Measurements from ENCODE around the gene RIIAD1.
"Not testable (repeated sequence)": the region's sequence is repeated elsewhere in the genome, so short reads cannot be mapped to it uniquely, and the experiment has no call there.

The RIIAD1 gene

DNA sequence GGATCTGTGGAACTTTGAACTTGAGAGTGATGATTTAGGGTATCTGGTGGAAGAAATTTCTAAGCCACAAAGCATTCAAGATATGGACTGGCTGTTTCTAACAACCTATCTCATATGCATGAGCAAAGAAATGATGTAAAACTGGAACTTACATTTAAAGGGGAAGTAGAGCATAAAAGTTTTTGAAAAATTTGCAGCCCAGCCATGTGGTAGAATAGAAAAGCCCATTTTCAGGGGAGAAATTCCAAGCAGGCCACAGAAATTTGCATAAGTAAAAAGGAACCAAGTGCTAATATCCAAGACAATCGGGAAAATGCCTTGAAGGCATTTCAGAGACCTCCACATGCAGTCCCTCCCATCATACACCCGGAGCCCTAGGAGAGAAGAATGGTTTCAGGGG, 15.7 kb downstream of the RIIAD1 start:
- DNase-seq (ENCODE audit: low read depth) = no peak

DNA sequence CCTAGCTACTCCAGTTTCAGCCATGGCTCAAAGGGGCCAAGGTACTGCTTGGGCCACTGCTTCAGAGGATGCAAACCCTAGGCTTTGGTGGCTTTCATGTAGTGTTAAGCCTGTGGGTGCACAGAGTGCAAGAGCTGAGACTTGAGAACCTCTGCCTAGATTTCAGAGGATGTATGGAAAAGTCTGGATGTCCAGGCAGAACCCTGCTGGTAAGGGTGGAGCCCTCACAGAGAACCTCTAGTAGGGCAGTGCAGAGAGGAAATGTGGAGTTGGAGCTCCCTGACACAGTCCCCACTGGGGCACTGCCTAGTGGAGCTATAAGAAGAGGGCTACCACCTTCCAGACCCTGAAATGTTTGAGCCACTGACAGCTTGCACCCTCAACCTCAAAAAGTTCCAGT, 16.2 kb downstream of the RIIAD1 start:
- no peak for DNase-seq (ENCODE audit: low read depth)

DNA sequence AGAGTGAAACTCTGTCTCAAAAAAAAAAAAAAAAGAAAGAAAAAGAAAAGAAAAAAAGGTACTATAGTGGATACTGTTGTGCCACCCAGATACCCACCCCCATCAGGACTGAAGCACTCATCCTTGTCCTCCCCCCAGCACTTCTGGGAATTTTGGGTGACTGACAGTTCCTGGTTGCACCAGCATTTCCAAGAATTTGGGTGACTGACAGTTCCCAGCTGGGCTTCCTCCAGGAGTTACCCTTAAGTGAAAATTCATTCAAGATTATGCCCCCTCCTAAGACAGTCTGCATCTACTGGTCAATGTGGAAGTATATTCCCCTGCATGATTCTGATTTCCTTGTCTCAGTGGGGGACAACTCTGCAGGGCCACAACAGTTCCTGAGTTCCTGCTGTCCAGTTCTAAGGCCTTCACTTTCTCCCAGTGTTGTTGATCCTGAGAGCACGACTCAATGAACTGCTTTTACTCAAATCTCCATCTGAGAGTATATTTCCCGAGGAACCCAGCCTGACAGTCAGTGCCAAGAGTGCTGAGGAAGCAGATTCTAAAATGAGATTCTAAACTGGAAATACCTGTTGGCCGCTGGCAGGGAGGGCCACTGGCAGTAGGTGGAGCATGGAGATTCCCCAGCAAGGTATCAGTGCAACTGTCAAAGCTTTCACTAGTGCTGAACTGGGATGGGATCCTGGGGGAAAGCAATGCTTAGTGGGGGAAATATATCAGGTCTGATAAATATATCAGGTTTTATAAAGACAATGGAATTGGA, 18.5 kb downstream of the RIIAD1 start:
- no peak for DNase-seq (ENCODE audit: low read depth)

DNA sequence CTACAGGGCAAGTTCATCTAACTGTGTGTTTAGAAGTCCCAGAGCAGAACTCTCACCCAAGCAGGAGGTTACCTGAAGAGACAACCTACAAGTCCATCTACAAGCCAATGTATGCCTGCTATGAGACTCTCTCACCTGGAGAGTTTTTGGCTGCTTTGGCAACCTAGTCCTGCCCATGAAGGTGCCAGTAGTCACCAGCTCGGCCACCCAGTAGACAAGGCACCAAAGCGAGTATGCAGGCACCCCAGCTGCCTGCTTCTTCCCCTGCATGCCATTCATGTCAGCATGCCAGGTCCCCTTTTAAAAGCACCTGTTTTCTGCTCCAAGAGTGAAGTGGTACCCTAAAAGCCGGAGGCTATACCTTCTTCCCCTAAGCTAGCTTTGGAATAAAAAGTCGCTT, 20.2 kb downstream of the RIIAD1 start:
- DNase-seq (ENCODE audit: low read depth) = no peak

DNA sequence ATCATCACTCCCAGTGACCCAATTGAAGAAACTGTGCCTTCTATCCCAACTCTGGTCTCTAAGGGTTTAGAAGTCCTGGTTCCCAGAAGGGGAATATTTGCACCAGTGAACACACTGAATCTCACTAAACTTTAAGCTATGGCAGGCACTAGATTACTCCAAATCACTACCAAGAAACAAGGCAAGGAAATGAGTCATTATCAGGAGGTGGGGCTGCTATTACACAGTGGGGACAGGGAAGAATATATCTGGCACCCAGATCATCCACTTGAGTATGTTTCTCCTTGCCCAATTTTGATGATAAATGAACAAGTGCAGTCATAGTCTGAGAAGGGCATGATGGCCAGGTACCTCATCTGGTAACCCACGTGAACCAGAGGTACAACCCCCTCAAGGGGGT, 35.0 kb downstream of the RIIAD1 start:
- no peak for DNase-seq (ENCODE audit: low read depth)

DNA sequence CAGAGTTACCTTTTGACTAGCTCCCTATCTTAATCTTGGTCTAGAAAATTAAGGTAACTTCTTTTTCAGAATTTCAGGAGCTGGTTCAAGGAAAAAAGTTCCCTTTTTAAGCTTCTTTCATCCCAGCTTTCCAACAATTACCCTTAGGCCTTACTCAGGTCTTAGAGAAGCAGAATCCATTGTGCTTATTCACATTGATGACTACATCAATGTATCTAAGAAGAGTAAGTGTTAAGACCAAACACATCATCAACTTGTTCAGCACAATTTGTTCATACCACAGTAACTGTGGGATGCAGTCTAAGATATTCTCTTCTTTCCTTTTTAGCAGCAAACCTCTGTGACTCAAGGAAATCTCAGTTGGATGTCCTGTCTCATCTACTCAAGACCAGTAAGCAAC, 37.9 kb downstream of the RIIAD1 start:
- no peak for DNase-seq (ENCODE audit: low read depth)

DNA sequence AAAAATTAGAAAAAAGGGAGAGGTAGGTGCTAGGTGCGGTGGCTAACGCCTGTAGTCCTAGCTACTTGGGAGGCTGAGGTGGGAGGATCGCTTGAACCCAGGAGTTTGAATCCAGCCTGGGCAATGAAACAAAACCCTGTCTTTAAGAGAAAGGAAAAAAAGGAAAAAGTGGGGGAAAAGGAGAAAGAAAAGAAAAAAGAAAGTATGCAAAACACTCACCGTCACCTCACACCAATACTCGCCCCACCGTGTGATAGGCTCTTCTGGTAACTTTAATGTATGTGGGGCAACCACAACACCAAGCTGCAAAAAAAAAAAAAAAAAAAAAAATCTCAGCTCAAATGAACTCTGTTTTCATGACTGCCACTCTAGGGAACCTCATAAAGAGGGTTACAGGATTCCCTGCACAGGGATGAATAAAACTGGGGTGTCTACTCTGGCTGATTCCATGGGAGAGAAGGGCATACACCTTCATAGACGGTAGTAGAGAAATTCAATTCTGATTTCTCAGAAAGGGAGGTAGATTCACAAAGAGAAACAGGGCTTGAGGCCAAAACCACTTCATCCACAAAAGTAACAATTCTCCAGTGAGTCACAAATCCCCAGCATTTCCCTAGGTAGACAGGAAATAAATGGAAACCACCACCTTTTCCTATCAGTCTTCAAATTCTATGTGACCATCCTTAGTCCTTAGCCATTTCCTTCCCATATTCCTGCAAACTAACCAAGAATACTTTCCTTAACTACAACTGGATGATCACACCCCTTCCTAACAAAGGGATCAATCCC, 39.5 kb downstream of the RIIAD1 start:
- DNase-seq (ENCODE audit: low read depth) = no peak

DNA sequence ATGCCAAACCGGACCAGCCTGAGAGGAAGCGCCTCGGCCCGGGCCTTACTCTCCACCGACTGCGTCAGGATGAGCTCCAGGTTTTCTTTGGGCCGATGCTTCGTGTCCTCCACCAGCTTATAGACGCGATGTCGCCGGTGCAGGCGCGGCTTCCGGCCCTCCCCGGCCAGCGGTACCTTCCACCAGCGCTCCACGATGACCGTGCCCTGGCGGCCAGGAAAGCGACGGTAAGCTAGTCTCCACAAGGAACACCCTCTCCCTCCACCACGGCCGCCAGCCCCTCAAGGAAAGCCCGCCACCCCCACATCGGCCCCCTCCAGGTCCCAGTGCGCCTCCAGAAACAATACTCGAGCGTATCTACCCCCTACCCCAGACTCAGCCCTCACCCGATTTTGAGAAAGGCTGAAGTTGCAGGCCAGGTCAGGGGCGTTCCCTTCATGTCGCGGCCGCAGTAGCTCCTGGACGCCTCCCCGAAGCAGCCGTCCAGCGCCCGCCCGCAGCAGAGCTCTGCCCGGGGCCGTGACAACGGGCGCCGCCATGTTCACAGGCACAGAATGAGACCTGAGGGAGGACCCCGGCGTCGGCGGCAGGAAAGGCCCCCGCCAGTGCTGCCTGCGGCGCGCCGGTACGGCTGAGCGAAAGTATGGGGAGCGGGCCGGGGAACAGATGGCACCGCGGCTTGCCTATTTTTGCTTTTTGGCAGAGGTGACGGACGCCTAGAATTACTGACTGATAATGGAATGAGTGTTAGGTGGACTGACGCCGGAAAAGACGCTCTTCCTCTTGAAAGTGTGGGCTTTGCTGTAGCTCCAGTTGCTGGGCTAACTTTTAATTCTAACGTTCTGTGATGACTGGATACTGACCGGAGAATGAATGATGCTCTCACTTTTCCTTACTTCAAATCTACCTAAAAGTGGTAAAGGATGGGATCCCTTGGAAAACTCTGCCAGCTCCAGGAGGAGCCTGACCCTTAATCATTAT, 41.9 kb downstream of the RIIAD1 start, which contains the start of gene MRPL9:
MRPL9 (minus strand) TSS at position 556 of the 981 bp plus-strand sequence; CDS start at position 539, 17 bp downstream.
- peak; percentile 48 for DNase-seq (ENCODE audit: low read depth)

DNA sequence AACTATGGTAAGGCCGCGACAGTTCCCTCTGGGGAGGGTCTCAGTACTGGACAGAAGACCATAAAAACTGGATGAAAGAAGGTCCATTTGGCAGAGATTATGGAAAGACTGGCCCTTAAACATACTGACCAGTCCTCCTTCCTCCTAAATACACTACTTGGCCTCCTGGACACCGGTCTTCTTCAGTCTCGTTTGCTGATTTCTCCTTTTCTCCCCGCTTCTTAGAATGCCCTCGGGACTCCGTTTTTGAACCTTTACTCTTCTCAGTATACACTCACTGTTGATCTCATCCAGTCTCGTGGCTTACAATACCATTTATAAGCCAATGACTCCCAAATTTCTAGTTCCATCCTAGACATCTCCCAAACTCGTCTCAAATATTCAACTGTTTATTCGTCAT, 42.7 kb downstream of the RIIAD1 start:
- no peak for DNase-seq (ENCODE audit: low read depth)

DNA sequence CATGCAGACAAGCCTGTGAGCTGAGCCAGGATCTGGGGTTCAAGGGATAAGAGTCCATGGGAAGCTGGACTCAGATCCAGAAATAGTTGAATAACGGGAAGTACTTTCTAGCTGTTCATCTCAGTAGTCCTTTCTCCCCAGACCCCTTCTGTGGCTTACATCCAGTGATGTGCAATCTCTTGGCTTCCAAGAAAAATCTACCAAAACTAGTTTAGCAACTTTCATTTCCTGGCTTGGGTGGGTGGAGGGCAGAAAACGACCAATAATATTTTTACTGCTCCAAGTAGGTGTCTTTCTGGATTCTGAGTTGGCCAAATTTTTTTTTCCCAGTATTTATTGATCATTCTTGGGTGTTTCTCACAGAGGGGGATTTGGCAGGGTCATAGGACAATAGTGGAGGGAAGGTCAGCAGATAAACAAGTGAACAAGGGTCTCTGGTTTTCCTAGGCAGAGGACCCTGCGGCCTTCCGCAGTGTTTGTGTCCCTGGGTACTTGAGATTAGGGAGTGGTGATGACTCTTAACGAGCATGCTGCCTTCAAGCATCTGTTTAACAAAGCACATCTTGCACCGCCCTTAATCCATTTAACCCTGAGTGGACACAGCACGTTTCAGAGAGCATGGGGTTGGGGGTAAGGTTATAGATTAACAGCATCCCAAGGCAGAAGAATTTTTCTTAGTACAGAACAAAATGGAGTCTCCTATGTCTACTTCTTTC, 47.2 kb downstream of the RIIAD1 start:
- not testable (repeated sequence) for DNase-seq (ENCODE audit: low read depth)

DNA sequence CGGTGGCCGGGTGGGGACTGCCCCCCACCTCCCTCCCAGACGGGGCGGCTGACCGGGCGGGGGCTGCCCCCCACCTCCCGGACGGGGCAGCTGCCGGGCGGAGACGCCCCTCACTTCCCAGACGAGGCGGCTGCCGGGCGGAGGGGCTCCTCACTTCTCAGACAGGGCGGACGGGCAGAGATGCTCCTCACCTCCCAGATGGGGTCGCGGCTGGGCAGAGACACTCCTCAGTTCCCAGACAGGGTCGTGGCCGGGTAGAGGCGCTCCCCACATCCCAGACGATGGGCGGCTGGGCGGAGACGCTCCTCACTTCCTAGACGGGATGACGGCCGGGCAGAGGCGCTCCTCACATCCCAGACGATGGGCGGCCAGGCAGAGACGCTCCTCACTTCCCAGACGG, 47.9 kb downstream of the RIIAD1 start:
- not testable (repeated sequence) for DNase-seq (ENCODE audit: low read depth)

DNA sequence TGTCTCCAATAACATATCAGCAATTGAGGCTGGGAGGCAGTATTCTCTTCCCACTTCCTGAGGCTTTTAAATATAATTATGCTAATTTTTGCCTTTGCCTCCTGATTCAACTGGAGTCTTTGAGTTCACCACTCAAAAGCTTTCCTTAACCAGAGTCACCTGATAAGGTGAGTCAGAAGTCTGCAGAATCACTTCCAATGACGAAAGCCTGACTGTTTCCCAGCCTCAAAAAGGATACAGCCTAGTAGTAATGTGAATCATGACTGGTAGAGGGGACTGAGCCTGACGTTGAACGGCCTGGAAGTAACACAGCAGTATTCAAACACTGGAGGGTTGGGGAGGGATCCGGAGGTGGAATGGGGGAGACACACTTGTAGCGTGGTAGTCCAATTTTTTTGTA, 52.4 kb downstream of the RIIAD1 start:
- DNase-seq (ENCODE audit: low read depth) = no peak

DNA sequence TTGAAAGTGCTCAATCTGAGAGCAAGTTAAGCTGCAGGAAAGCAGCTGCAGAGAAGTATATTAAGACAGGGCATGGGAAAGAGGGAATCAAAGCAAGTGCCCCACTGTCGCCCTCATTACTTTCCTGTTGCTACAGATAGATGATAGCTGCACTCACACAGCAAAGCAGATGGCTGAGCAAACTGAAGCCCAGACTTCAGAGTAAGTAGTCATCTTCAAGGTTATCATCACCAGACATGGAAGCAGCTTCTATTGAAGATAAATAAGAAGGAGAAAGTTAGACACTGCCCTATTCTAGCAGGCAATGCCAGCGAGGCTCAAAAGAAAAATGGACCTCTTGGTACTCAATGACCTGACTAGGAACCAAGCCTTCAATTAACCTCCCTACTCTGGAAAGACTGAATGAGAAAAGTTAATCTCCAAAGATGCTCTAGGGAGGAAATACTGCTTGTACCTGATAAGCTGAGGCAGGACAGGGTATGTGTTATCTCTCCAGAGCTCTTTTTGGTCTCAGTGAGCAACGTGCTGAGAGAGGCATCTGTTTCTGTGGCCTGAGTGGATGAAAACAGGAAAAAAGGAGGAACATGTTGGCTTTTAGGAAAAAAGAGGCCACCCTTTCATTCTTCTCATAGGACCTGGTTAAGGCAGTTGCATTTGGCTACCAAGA, 53.1 kb downstream of the RIIAD1 start:
- no peak for DNase-seq (ENCODE audit: low read depth)

DNA sequence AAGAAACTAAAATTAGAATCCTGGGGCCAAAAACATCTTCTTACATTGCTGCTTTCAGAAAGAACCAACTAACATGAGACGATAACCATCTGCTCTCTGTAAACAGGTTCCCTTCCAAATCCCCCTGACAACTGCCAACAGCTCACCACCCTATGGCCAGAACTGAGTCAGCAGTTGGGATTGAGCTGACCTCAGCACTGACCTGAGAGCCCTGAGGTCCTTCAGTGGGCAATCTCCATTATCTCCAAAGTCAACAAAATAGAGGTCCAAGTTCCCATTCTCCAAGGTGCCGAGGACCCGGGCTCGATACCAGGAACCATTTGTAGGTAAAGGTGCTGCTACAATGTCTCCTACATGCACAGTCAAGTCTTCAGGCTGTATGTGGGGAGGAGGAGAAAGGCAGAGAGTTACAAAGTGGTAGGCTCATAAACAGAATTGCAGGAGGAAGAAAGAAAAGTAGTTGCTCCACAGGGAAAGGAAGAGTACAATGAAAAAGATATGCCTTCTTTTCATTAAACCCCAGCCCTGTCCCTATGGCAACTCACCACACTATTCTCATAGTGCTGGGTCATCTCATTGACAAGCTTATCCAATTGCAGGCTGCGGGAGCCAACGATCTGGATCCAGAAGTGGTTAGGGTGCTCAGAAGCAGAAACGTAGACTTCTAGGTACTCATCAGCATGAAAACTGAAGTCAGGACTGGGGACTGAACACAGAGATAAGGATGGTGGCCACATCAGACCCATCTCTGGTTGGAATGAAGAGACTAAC, 54.8 kb downstream of the RIIAD1 start:
- DNase-seq (ENCODE audit: low read depth) = no peak

DNA sequence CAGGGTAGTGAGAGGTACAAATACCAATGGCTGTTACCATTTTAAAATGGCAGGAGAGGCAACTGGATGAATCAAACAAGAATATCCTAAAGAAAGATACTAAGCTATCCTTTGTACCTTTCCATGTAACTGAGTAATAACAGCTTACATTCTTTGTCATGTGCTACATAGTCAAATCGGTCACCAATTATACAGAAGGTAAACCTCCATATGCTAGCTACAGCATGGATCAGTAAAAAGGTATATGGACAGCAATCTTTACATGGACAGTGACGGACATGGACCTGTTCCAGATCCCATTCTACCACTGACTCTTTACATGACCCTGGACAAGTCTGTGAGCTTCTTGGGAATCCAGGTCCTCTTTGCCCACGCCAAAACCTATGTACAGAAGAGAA, 55.3 kb downstream of the RIIAD1 start:
- DNase-seq (ENCODE audit: low read depth) = no peak

DNA sequence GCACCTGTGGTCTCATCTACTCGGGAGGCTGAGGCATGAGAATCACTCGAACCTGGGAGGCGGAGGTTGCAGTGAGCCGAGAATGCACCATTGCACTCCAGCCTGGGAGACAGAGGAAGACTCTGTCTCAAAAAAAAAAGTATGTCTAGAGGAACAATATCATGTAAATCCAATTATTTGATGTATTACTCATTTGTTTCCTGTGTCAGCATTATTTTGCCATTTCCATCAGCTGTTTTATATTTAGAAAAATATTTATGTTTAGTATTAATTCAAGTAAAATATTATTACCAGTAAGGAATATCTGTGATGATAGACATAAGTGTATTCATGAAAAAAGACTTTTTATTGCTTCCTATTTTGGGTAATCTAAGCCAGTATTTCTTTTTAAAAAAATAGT, 56.0 kb downstream of the RIIAD1 start:
- DNase-seq (ENCODE audit: low read depth) = no peak
